Ovary (tissue), 3 donors: ENCODE measurements around the gene HSD17B8.

ENCODE experiments used
- POLR2A ChIP-seq: fragments of 450-650 bp; IDR thresholded peaks from one replicate; pipeline ENCODE4 v1.6.1; 2017; ENCODE audit warnings: antibody characterized with exemption, mild to moderate bottlenecking, moderate library complexity
- TF ChIP-seq, protein P1 (sequence below), 3 donors: fragments of 450-650 bp in 2 of 3; fragments of 200-600 bp in 1 of 3; IDR thresholded peaks; one replicate each; pipeline versions ENCODE4 v1.5.1 to v1.8.0; 2016 to 2022; ENCODE audit warnings: antibody characterized with exemption in 3 of 3, mild to moderate bottlenecking in 1 of 3
- donor health status: DM: no; HTN: no; CAD: no.

DNA sequence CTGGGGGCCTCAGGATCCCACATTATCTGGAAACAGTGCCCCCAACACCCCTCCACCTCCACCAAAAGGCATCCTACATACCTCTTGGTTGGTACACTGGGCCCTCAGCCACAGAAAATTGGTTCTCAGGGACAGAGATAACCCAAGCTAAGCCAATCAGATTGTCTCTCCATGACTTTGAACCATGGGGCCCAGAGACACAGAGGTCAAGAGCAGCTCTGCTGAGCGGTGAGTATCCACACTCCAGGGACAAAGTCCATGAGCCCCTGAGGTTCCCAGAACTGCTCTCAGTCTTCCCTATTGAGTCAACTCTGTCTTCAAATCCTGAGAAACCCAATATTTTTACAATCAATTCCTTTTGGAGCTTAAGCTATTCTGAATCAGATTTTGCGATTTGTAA, 47.5 kb upstream of the HSD17B8 start:
- TF ChIP-seq, protein P1, sequence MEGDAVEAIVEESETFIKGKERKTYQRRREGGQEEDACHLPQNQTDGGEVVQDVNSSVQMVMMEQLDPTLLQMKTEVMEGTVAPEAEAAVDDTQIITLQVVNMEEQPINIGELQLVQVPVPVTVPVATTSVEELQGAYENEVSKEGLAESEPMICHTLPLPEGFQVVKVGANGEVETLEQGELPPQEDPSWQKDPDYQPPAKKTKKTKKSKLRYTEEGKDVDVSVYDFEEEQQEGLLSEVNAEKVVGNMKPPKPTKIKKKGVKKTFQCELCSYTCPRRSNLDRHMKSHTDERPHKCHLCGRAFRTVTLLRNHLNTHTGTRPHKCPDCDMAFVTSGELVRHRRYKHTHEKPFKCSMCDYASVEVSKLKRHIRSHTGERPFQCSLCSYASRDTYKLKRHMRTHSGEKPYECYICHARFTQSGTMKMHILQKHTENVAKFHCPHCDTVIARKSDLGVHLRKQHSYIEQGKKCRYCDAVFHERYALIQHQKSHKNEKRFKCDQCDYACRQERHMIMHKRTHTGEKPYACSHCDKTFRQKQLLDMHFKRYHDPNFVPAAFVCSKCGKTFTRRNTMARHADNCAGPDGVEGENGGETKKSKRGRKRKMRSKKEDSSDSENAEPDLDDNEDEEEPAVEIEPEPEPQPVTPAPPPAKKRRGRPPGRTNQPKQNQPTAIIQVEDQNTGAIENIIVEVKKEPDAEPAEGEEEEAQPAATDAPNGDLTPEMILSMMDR (IDR thresholded peaks at IDR 0.05), result no peak
- TF ChIP-seq POLR2A, result no peak
